NCI-H2196 treated with DMSO at 0.1 percent for 48 hours (cell line): ENCODE results near the gene KRTAP10-5.
"Not testable (repeated sequence)": the region's sequence is repeated elsewhere in the genome, so short reads cannot be mapped to it uniquely, and the experiment has no call there.

Source experiments
- DNase-seq: peaks from one replicate; lab custom pipeline; 2025; ENCODE audit not compliant: unreplicated experiment; lab: John Stamatoyannopoulos, UW

The KRTAP10-5 gene

DNA sequence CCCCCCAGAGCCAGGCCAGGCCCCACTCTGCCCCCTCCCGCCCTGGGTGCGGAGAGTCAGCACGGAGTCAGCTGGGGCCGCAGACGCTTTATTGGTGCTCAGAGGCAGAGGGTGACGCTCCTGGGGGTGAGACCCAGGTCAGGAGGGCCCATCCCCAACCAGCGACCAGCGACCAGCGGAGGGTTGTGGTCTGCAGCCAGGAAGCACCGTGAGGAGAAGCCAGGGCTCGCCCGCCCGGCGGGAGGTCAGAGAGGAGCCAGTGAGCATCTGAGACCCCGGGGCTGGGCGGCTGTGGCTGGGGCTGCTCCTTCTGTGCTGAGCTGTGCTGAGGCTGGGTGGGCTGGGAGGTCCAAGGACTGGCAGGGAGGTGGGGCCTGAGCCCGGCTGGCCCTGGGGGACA is 30.1 kb downstream of the KRTAP10-5 start:
- not testable (repeated sequence) for DNase-seq

GRCh38 chr21:44549525-44550211 is 30.7 kb downstream of the KRTAP10-5 start:
- DNase-seq, result no peak

GRCh38 chr21:44548922-44549321 is 31.5 kb downstream of the KRTAP10-5 start:
- no peak for DNase-seq

DNA sequence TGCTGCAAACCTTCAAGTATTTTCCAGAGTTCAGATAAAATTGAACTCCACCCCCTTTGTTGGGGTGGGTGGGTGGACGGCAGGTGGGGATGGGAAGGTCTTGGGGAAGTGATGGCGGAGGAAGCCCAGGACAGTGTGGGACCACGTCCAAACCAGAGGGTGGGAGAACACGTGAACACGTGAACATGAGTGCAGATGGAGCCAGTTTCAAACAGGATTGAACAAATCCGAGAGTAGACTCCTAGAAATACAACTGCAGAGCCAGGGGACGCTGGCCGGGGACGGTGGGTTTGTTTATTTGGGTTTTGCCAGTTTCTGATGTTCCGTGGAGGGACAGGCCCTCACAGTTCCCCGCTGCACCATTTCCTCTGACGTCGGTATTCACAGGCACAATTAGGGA is 32.0 kb downstream of the KRTAP10-5 start:
- no peak for DNase-seq

GRCh38 chr21:44547656-44548331 is 32.6 kb downstream of the KRTAP10-5 start:
- DNase-seq, result no peak

GRCh38 chr21:44544566-44544965 is 35.8 kb downstream of the KRTAP10-5 start:
- DNase-seq, result no peak

- no peak for DNase-seq
Observed at GRCh38 chr21:44542716-44543115, 37.7 kb downstream of the KRTAP10-5 start.

- no peak for DNase-seq
Observed at GRCh38 chr21:44540741-44541288, 39.6 kb downstream of the KRTAP10-5 start.

GRCh38 chr21:44539991-44540666 is 40.3 kb downstream of the KRTAP10-5 start, which contains the start of gene KRTAP10-1:
Gene KRTAP10-1 (minus strand): TSS chr21:44540195. CDS start chr21:44540150, 45 bp downstream.
- no peak for DNase-seq

GRCh38 chr21:44539046-44539445 is 41.4 kb downstream of the KRTAP10-5 start:
- DNase-seq, result no peak

DNA sequence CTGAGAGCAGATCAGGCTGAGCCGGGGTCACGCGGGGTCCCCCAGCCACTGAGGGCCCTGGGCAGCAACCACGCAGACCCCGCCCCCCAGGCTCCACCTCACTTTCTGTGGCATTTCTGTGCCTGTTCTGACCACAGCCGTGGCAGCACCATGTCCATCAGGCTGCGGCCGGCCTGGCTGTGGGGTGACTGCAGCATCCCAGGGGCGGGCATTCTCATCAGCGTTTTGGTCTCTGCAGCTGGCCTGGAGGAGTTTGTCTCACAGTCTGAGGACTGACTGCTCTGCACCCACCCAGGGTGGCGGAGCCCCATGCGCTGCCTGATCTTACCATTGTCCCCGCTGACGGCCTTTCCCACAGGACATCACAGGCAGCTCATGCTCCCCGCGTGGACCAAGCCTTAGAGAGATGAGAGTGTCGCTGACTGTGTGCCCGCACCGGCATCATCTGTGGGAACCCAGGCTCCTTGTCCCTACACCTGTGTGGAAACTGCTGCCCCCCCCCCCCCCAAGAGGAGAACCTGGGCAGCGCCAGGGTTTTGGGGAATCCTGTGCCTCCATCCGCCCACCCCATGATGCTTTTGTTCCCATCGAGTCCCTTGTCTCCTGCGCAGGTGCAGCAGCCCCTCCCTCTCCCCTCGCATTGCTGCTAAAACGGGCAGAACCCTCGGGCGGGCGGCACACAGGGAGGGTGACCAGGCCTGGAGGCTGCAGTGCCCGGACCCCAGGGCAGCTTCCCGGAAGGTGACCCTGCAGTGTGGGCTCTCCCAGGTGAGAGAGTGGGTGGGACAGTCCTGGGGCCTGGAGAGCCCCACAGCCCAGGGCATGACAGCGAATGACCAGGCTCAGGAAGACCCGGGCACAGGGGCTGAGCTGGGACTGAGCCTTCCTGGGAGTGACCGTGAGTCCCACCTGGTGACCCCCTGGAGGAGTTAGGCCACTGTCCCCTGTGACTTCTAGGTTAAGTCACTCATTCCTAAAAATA is 42.2 kb downstream of the KRTAP10-5 start:
- no peak for DNase-seq

- no peak for DNase-seq
Observed at GRCh38 chr21:44535963-44536362, 44.4 kb downstream of the KRTAP10-5 start.

DNA sequence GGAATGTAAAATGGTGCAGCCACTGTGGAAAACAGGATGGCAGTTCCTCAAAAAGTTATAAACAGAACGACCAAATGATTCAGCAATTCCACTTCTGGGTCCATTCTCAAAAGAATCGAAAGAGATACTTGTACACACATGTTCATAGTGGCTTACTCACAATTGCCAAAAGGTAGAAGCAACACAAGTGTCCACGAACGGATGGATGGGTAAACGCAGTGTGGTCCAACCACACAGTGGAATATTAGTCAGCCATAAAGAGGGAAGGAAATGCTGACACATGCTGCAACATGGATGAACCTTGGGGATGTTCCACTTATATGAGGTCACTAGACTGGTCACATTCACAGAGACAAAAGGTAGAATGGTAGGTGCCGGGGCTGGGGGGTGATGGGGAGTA is 45.7 kb downstream of the KRTAP10-5 start:
- DNase-seq, result no peak

GRCh38 chr21:44533891-44534627 is 46.3 kb downstream of the KRTAP10-5 start:
- no peak for DNase-seq

DNA sequence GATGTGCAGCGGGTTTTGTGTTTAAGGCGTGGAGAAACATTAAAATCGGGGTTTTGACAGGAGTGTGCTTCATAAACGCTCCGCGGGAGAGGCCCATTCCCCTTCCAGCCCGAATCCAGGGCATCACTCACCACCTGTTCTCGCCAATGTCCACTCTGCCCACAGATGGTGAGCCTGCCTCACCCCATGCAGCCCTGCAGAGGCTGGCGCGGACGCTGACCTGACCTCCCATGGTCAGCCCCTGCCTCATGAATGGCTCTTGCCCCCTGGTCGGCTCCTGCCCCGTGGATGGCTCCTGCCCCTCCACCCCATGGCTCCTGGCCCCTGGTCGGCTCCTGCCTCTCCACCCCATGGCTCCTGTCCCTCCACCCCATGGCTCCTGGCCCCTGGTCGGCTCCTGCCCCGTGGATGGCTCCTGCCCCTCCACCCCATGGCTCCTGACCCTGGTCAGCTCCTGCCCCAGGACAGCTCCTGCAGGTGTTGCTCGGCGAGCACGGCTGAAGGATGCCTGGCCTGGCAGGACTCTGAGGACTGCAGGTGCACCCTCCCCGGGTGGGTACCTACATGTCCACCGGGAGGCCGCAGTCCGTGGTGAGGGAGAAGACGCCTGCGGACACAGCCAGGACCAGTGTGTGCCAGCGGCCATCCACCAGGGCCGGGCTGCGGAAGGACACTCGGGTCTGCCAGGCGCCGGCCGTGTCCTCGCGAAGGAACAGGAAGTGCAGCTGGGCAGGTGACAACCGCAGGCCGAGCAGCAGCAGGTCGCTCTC is 47.1 kb downstream of the KRTAP10-5 start:
- no peak for DNase-seq

GRCh38 chr21:44532712-44533111 is 47.7 kb downstream of the KRTAP10-5 start:
- DNase-seq, result no peak

GRCh38 chr21:44531606-44532564 is 48.5 kb downstream of the KRTAP10-5 start:
- DNase-seq, result no peak
